Gastroesophageal sphincter (tissue), 4 donors: Measurements from ENCODE around the gene CEP112. TPM values are rescaled to one million over a fixed set of nuclear protein-coding genes. Genes with fewer than 3 reads are reported as not detected.
A peak's percentile ranks its signal among the peaks of the same experiment; 100 is the strongest.

Experiments
- ATAC-seq: fragments of 150-250 bp; one replicate; pipeline ENCODE4 v1.9.1; 2016; ENCODE audit warnings: mild to moderate bottlenecking, moderate library complexity
- H3K27ac ChIP-seq, 4 donors: fragments of 200-600 bp; sonication (generic) in 3 of 4; 1 replicate in 3 of 4; 2 replicates in 1 of 4; pipeline ENCODE4 v1.5.1; 2016 to 2019
- H3K27me3 ChIP-seq: fragments of 200-600 bp; sonication (generic); one replicate; pipeline ENCODE4 v1.5.1; 2019
- H3K36me3 ChIP-seq, 2 donors: fragments of 200-600 bp; sonication (generic); one replicate each; pipeline ENCODE4 v1.5.1; 2019; ENCODE audit warnings: control low read depth in 1 of 2
- H3K4me1 ChIP-seq, 3 donors: fragments of 200-600 bp; sonication (generic); 1 replicate in 2 of 3; 2 replicates in 1 of 3; pipeline ENCODE4 v1.5.1; 2016 to 2019; ENCODE audit warnings: control low read depth in 2 of 3
- H3K4me3 ChIP-seq, 2 donors: fragments of 200-600 bp; sonication (generic); one replicate each; pipeline ENCODE4 v1.5.1; 2019; ENCODE audit warnings: mild to moderate bottlenecking in 1 of 2, moderate library complexity in 1 of 2
- H3K9me3 ChIP-seq, 3 donors: fragments of 200-600 bp; sonication (generic); one replicate each; pipeline ENCODE4 v1.5.1; 2017 to 2019; ENCODE audit warnings: control low read depth in 2 of 3
- EP300 ChIP-seq: sonication (generic); formaldehyde crosslinking; IDR thresholded peaks from one replicate; pipeline ENCODE4 v1.6.1; 2017; ENCODE audit warnings: antibody characterized with exemption, mild to moderate bottlenecking
- POLR2A ChIP-seq, 2 donors: fragments of 450-650 bp; IDR thresholded peaks; one replicate each; pipeline ENCODE4 v1.6.1; 2017; ENCODE audit warnings: antibody characterized with exemption in 2 of 2, mild to moderate bottlenecking in 2 of 2, moderate library complexity in 1 of 2
- POLR2AphosphoS5 ChIP-seq: sonication (generic); formaldehyde crosslinking; IDR thresholded peaks from one replicate; pipeline ENCODE4 v1.6.1; 2017; ENCODE audit warnings: antibody characterized with exemption
- WGBS, 2 donors: methylation state at CpG; one replicate each; pipeline ENCODE4 v1.1.5; 2018; ENCODE audit warnings: low coverage in 1 of 2; 5-methylcytosine and 5-hydroxymethylcytosine counted together
- total RNA-seq, 4 donors: library from RNA; depleted of rRNA; stranded (reverse); fragments of >200 nt; gene quantifications; one replicate each; pipeline ENCODE4 v1.1.0, GENCODE V29; 2016
- TF ChIP-seq, protein P1 (sequence below), 4 experiments: fragments of 200-600 bp in 2 of 4; fragments of 450-650 bp in 2 of 4; sonication (generic) in 1 of 4; IDR thresholded peaks; one replicate each; pipeline ENCODE4 v1.5.1; 2017 to 2019; ENCODE audit warnings: antibody characterized with exemption in 4 of 4, mild to moderate bottlenecking in 2 of 4, moderate library complexity in 2 of 4

CEP112 gene
- total RNA-seq, 4 donors from 2014 or later: 21.9 to 38.2 (median 27.0) TPM

DNA sequence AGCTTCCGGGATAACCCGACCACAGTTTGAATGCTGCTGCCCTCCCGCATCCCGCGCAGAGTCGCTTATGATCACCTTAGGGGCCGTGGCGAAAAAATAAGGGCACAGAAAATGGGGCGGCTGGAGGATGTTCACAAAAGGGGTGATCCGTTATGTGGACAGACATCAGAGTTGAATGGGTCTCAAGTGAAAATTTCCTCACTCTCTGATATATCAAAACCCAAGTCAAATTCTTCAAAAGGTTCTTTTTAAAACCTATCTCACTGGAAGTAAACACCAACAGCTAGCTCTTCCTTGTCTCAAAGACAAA, 400 bp upstream of the CEP112 start:
- TF ChIP-seq, protein P1, sequence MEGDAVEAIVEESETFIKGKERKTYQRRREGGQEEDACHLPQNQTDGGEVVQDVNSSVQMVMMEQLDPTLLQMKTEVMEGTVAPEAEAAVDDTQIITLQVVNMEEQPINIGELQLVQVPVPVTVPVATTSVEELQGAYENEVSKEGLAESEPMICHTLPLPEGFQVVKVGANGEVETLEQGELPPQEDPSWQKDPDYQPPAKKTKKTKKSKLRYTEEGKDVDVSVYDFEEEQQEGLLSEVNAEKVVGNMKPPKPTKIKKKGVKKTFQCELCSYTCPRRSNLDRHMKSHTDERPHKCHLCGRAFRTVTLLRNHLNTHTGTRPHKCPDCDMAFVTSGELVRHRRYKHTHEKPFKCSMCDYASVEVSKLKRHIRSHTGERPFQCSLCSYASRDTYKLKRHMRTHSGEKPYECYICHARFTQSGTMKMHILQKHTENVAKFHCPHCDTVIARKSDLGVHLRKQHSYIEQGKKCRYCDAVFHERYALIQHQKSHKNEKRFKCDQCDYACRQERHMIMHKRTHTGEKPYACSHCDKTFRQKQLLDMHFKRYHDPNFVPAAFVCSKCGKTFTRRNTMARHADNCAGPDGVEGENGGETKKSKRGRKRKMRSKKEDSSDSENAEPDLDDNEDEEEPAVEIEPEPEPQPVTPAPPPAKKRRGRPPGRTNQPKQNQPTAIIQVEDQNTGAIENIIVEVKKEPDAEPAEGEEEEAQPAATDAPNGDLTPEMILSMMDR (IDR thresholded peaks at IDR 0.05): no peak
- TF ChIP-seq POLR2A (IDR thresholded peaks at IDR 0.05): no peak
- no peak for TF ChIP-seq POLR2AphosphoS5
- no peak for TF ChIP-seq EP300
- Histone ChIP-seq H3K36me3 (no peaks in the 10 kb centered on the region), H3K27ac (peak overlapping the region in 3 of 4 donors; percentile 80 to 90 (median 82)), H3K27me3 (no peaks in the 10 kb centered on the region), H3K9me3 (no peaks in the 10 kb centered on the region), H3K4me1 (peaks cover 0 to 33% (median 14%) of the 10 kb centered on the region in 3 donors), H3K4me3 (peak overlapping the region; percentile 65 to 92)
- 0 to 2% methylated on average over 1 to 6 of the region's 10 CpGs for WGBS, 2 donors
- ATAC-seq: no peak

DNA sequence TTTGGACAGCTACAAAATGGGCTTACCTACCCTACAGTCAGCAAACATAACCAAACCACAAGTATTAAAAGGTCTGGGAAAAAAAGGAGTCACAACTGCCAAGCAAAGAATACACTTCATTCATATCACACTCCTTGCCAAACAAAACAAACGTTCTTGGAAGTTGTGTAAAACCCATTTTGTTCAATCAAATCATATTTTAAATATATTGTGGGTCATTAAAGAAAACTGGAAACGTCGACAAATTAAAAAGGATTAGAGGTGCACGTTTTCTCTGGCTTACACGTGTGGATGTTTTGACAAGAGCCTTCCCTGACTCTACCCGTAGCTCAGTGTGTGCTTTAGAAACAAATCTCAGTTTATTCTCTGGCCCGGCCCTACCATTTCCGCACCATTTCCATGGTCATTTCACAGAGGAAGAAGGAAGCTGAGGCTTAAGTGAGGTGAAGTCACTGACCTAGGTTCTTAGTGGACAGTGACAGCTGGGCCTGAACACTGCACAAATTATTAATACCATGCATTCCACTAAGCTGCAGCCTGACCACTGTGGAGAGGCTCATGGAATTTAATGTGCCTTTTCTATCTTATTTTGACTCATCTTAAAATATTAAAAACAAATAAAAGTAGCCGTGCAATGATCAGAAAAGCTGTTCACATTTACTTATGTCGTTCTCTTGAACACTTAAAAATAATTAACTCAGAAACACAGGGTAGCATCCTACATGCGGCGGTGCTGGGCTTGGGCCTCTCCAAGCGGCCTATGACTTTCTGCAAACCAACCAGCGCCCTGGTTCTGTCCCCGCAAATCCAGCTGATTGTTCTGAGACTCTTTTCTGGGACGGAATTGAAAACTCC, 968 bp downstream of the CEP112 start:
- no peaks in the 10 kb centered on the region for H3K27me3 ChIP-seq
- TF ChIP-seq, protein P1 (IDR thresholded peaks at IDR 0.05): no peak
- TF ChIP-seq EP300 (no peak), POLR2A (IDR thresholded peaks at IDR 0.05) (no peak), POLR2AphosphoS5 (no peak)
- H3K4me3 ChIP-seq: peak overlapping the region; percentile 65 to 92
- peak; percentile 37 for ATAC-seq
- WGBS, 2 donors: 6 to 9% methylated on average over 9 to 14 of the region's 16 CpGs
- H3K36me3 ChIP-seq: no peaks in the 10 kb centered on the region
- H3K27ac ChIP-seq: peak overlapping the region; percentile 1 to 90 (median 81)
- no peaks in the 10 kb centered on the region for H3K9me3 ChIP-seq
- H3K4me1 ChIP-seq: peaks cover 0 to 33% (median 14%) of the 10 kb centered on the region in 3 donors

DNA sequence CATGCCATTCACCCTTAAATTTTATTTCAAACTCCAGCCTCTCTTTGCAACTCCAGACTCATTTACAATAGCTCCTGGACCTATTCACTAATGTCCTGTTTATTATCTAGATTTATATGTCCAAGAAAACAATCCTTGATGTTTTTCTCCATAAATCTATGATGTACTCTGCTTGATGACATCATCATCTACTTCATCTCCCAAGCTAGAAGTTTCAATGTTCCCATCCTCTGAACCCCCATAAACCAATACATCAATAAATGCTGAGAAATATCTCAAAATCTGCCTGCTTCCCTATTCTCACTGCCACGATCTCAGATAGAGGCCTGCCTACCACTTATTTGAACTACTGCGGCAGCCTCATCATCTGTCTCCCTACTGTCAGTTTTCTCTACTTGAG, 4.2 kb downstream of the CEP112 start:
- Histone ChIP-seq H3K4me1 (peaks cover 0 to 31% (median 14%) of the 10 kb centered on the region in 3 donors), H3K36me3 (peaks cover 0 to 3% of the 10 kb centered on the region in 2 donors), H3K4me3 (no peak overlapping the region), H3K27me3 (no peaks in the 10 kb centered on the region), H3K9me3 (no peaks in the 10 kb centered on the region), H3K27ac (no peak overlapping the region)
- ATAC-seq: no peak
- 85 to 90% methylated on average over 2 of the region's 2 CpGs for WGBS, 2 donors
- TF ChIP-seq POLR2A (IDR thresholded peaks at IDR 0.05): no peak
- no peak for TF ChIP-seq EP300
- TF ChIP-seq POLR2AphosphoS5: no peak
- TF ChIP-seq, protein P1 (IDR thresholded peaks at IDR 0.05): no peak

DNA sequence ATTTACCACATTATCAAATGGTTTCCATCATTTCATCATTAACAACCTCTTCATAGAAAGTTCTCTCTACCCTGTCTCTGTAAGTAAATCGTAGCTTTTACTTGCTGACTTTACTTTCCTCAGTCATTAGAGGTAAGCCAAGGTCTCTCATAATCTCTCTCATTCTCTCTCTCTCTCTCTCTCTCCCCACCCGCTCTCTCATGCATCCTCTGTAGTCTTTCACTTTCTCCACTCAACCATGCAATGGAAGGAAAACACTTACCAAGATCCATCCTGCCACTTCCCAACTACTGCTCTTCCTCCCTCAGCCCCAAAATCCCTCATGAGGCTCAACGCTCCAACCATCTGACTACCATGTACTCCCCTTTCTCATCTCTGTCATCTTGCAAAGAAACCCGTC, 6.1 kb downstream of the CEP112 start:
- Histone ChIP-seq H3K27me3 (no peaks in the 10 kb centered on the region), H3K4me3 (no peak overlapping the region), H3K9me3 (no peaks in the 10 kb centered on the region), H3K4me1 (peaks cover 0 to 18% (median 12%) of the 10 kb centered on the region in 3 donors), H3K27ac (no peak overlapping the region), H3K36me3 (peaks cover 0 to 22% of the 10 kb centered on the region in 2 donors)
- WGBS, 2 donors: 92 to 95% methylated on average over 4 of the region's 4 CpGs
- ATAC-seq: no peak
- TF ChIP-seq POLR2AphosphoS5 (no peak), EP300 (no peak), POLR2A (IDR thresholded peaks at IDR 0.05) (no peak)
- TF ChIP-seq, protein P1 (IDR thresholded peaks at IDR 0.05): no peak

DNA sequence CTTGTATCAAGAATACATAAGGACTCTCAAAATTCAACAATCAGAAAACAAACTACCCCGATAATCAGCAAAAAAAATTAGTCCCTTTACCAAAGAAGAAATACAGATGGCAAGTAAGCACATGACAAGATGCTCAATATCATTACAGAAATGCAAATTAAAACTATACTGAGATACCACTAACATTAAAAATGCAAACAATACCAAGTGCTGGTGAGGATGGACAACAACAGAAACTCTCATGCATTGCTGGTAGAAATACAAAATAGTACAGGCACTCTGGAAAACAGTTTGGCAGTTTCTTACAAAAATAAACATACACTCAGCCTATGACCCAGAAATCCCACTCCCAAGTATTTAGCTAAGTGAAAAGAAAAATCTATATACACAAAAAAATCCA, 7.5 kb downstream of the CEP112 start:
- Histone ChIP-seq H3K4me1 (peaks cover 0 to 4% (median 0%) of the 10 kb centered on the region in 3 donors), H3K4me3 (no peak overlapping the region), H3K27ac (no peak overlapping the region), H3K9me3 (no peaks in the 10 kb centered on the region), H3K36me3 (peaks cover 0 to 22% of the 10 kb centered on the region in 2 donors), H3K27me3 (no peaks in the 10 kb centered on the region)
- no peak for ATAC-seq
- TF ChIP-seq, protein P1 (IDR thresholded peaks at IDR 0.05): no peak
- TF ChIP-seq POLR2AphosphoS5: no peak
- TF ChIP-seq EP300: no peak
- TF ChIP-seq POLR2A (IDR thresholded peaks at IDR 0.05): no peak
- 100% methylated on average over 1 of the region's 1 CpG for WGBS, 2 donors
